GM19351 (cell line): ENCODE results near the gene OR8B3.

Experiments used
- ATAC-seq: cut with Tn5 transposase; IDR thresholded peaks from one replicate; pipeline ENCODE4 v1.9.1; 2021; ENCODE audit warnings: mild to moderate bottlenecking, moderate library complexity; ENCODE audit not compliant: unreplicated experiment

Gene OR8B3

GRCh38 chr11:124376280-124376679 is 22.5 kb downstream of the OR8B3 start:
- no peak for ATAC-seq

GRCh38 chr11:124359566-124359965 is 39.3 kb downstream of the OR8B3 start:
- ATAC-seq, result no peak

- no peak for ATAC-seq
These were observed 52.4 kb downstream of the OR8B3 start for GRCh38 chr11:124346311-124346955.
